ENCODE results near the gene ATP10A.

DNA sequence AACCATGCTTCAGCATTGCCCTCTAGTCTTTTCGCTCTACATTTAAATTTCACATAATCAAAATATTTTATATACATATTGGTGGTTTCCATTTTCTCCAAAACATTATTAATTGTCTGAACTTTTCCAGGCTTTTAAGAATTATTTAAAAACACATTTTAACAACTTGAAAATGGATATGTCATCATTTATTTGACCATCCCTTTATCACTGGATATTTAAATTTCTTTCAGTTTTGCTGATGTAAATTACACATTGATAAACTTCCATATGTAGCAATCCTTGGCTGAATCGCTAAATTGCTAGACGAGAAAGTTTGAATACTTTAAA lies 146.0 kb downstream of the ATP10A start:
- TF ChIP-seq POLR2A (IDR thresholded peaks at IDR 0.05) (no peak), POLR2AphosphoS5 (IDR thresholded peaks at IDR 0.05) (no peak)
- TF ChIP-seq, protein P1, sequence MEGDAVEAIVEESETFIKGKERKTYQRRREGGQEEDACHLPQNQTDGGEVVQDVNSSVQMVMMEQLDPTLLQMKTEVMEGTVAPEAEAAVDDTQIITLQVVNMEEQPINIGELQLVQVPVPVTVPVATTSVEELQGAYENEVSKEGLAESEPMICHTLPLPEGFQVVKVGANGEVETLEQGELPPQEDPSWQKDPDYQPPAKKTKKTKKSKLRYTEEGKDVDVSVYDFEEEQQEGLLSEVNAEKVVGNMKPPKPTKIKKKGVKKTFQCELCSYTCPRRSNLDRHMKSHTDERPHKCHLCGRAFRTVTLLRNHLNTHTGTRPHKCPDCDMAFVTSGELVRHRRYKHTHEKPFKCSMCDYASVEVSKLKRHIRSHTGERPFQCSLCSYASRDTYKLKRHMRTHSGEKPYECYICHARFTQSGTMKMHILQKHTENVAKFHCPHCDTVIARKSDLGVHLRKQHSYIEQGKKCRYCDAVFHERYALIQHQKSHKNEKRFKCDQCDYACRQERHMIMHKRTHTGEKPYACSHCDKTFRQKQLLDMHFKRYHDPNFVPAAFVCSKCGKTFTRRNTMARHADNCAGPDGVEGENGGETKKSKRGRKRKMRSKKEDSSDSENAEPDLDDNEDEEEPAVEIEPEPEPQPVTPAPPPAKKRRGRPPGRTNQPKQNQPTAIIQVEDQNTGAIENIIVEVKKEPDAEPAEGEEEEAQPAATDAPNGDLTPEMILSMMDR (IDR thresholded peaks at IDR 0.05): no peak
